ENCODE results near the gene LLPH. TPM values are rescaled to one million over a fixed set of nuclear protein-coding genes. Genes with fewer than 3 reads are reported as not detected.

Gene LLPH
- total RNA-seq, 1 experiment from 2014 or later: 31.5 TPM

DNA sequence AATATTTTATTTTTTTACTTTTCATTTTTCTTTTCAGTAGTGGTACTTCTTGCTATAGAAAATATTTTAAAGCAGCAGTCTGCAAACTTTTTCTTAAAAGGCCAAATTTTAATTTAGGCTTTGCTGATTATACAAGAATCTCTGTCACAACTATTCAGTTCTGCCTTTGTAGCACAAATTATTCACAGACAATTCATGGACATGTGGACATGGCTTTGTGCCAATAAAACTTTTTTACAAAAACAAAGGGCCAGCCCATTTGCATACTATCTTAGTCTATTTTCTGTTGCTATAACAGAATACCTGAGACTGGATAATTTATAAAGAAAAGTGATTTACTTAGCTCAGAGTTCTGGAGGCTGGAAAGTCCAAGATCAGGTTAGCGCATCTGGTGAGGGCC, 17.1 kb downstream of the LLPH start:
- no peak for DNase-seq (ENCODE audit: low spot score)
- Mint-ChIP-seq H3K9me3 (no peaks in the 10 kb centered on the region; the same call in 1 of the 2 replicates), H3K36me3 (no peaks in the 10 kb centered on the region), H3K4me3 (no peak overlapping the region), H3K4me1 (peaks cover 14% of the 10 kb centered on the region), H3K27me3 (ENCODE audit: low read depth) (no peaks in the 10 kb centered on the region), H3K27ac (no peak overlapping the region)
- ATAC-seq: no peak
- POLR2A ChIA-PET: no interaction called here
- CTCF ChIA-PET: no interaction called here
- TF ChIP-seq SP1 (CRISPR knock-in tag; conservative IDR thresholded peaks at IDR 0.05) (no peak), TEAD1 (CRISPR knock-in tag; IDR thresholded peaks at IDR 0.05) (no peak), NR1H2 (CRISPR knock-in tag; IDR thresholded peaks at IDR 0.05) (no peak), FOXK1 (CRISPR knock-in tag; IDR thresholded peaks at IDR 0.05) (no peak)

GRCh38 chr12:66111605-66112004, 18.9 kb downstream of the LLPH start:
- Mint-ChIP-seq H3K9me3 (no peaks in the 10 kb centered on the region; the same call in 1 of the 2 replicates), H3K4me3 (no peak overlapping the region), H3K27ac (no peak overlapping the region), H3K27me3 (ENCODE audit: low read depth) (no peaks in the 10 kb centered on the region), H3K36me3 (no peaks in the 10 kb centered on the region), H3K4me1 (peaks cover 29% of the 10 kb centered on the region)
- DNase-seq (ENCODE audit: low spot score) (no peak), ATAC-seq (no peak)
- TF ChIP-seq CBFB (CRISPR knock-in tag; IDR thresholded peaks at IDR 0.05; ENCODE audit: low read depth) (no peak), MYBL2 (CRISPR knock-in tag; IDR thresholded peaks at IDR 0.05) (no peak), ATF6 (CRISPR knock-in tag; IDR thresholded peaks at IDR 0.05) (no peak), JAZF1 (CRISPR knock-in tag; IDR thresholded peaks at IDR 0.05) (no peak), FOXJ3 (CRISPR knock-in tag; IDR thresholded peaks at IDR 0.05; ENCODE audit: borderline replicate concordance) (no peak), ZNF416 (CRISPR knock-in tag; IDR thresholded peaks at IDR 0.05) (no peak), SMAD4 (CRISPR knock-in tag; IDR thresholded peaks at IDR 0.05) (no peak)
- POLR2A ChIA-PET: no interaction called here
- CTCF ChIA-PET: no interaction called here

DNA sequence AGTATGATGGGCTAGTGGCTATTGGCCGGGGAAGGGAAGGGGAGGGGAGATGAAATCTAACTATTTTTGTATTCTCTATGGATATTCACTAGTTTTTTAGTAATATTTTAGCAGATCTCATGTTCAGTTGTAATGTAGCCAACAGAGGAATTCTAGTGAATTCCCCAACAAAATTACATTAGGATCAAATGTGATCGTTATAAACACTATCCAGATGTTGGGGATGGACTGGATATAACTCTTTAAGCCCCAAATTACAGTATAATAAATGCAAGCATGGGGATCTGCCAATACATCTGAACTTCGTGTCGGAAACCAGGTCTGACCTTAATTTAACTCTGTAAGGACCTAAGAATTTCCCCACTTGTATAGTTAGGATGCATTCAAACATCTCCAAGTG, 21.5 kb downstream of the LLPH start:
- ChIA-PET POLR2A (no interaction called here), CTCF (no interaction called here)
- no peaks in the 10 kb centered on the region for H3K27me3 Mint-ChIP-seq (ENCODE audit: low read depth)
- H3K27ac Mint-ChIP-seq: no peak overlapping the region
- DNase-seq (ENCODE audit: low spot score) (no peak), ATAC-seq (no peak)
- no peaks in the 10 kb centered on the region; the same call in 1 of the 2 replicates for H3K9me3 Mint-ChIP-seq
- H3K36me3 Mint-ChIP-seq: no peaks in the 10 kb centered on the region
- H3K4me1 Mint-ChIP-seq: peaks cover 21% of the 10 kb centered on the region
- TF ChIP-seq, protein P1, sequence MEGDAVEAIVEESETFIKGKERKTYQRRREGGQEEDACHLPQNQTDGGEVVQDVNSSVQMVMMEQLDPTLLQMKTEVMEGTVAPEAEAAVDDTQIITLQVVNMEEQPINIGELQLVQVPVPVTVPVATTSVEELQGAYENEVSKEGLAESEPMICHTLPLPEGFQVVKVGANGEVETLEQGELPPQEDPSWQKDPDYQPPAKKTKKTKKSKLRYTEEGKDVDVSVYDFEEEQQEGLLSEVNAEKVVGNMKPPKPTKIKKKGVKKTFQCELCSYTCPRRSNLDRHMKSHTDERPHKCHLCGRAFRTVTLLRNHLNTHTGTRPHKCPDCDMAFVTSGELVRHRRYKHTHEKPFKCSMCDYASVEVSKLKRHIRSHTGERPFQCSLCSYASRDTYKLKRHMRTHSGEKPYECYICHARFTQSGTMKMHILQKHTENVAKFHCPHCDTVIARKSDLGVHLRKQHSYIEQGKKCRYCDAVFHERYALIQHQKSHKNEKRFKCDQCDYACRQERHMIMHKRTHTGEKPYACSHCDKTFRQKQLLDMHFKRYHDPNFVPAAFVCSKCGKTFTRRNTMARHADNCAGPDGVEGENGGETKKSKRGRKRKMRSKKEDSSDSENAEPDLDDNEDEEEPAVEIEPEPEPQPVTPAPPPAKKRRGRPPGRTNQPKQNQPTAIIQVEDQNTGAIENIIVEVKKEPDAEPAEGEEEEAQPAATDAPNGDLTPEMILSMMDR (IDR thresholded peaks at IDR 0.05): no peak
- TF ChIP-seq CREB1 (CRISPR knock-in tag; IDR thresholded peaks at IDR 0.05): no peak
- no peak overlapping the region for H3K4me3 Mint-ChIP-seq

GRCh38 chr12:66108386-66108785, 22.2 kb downstream of the LLPH start:
- CTCF ChIA-PET: interaction anchor here (1.7 to 2.0 kb wide), 2 partner anchors 12 to 808 kb away, joined by 8 to 22 read pairs; no protein-coding TSS in a partner anchor
- H3K36me3 Mint-ChIP-seq: no peaks in the 10 kb centered on the region
- POLR2A ChIA-PET: no interaction called here
- no peaks in the 10 kb centered on the region; the same call in 1 of the 2 replicates for H3K27me3 Mint-ChIP-seq (ENCODE audit: low read depth)
- no peak overlapping the region for H3K4me3 Mint-ChIP-seq
- no peak for DNase-seq (ENCODE audit: low spot score)
- no peak for ATAC-seq
- no peaks in the 10 kb centered on the region for H3K9me3 Mint-ChIP-seq
- no peak overlapping the region for H3K27ac Mint-ChIP-seq
- H3K4me1 Mint-ChIP-seq: peaks cover 21% of the 10 kb centered on the region
- TF ChIP-seq, protein P2, sequence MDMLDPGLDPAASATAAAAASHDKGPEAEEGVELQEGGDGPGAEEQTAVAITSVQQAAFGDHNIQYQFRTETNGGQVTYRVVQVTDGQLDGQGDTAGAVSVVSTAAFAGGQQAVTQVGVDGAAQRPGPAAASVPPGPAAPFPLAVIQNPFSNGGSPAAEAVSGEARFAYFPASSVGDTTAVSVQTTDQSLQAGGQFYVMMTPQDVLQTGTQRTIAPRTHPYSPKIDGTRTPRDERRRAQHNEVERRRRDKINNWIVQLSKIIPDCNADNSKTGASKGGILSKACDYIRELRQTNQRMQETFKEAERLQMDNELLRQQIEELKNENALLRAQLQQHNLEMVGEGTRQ (CRISPR knock-in tag; IDR thresholded peaks at IDR 0.05): no peak
- TF ChIP-seq IRF2 (CRISPR knock-in tag; IDR thresholded peaks at IDR 0.05; ENCODE audit: borderline replicate concordance, low read depth) (no peak), SMAD3 (CRISPR knock-in tag; IDR thresholded peaks at IDR 0.05; ENCODE audit: borderline replicate concordance) (no peak), GRHL2 (CRISPR knock-in tag; IDR thresholded peaks at IDR 0.05; ENCODE audit: insufficient replicate concordance, severe bottlenecking) (no peak), PRRX2 (CRISPR knock-in tag; IDR thresholded peaks at IDR 0.05) (no peak), ETV6 (CRISPR knock-in tag; IDR thresholded peaks at IDR 0.05) (no peak), ZBTB43 (CRISPR knock-in tag; IDR thresholded peaks at IDR 0.05) (no peak), ZNF138 (CRISPR knock-in tag; conservative IDR thresholded peaks at IDR 0.05) (no peak), NR2C2 (CRISPR knock-in tag; IDR thresholded peaks at IDR 0.05) (no peak), ZBTB21 (CRISPR knock-in tag; IDR thresholded peaks at IDR 0.05; ENCODE audit: borderline replicate concordance) (no peak), HMGXB4 (CRISPR knock-in tag; IDR thresholded peaks at IDR 0.05) (no peak), TP53 (CRISPR knock-in tag; IDR thresholded peaks at IDR 0.05) (no peak)

Data from WTC11 (cell line).